Tibial nerve (tissue), 4 donors: ENCODE data around the gene LRRC56.

Experiments used
- CTCF ChIP-seq, 5 experiments: fragments of 200-600 bp in 3 of 5; fragments of 450-650 bp in 2 of 5; sonication (generic) in 3 of 5; IDR thresholded peaks; one replicate each; pipeline ENCODE4 v1.5.1; 2016 to 2019; ENCODE audit warnings: antibody characterized with exemption in 5 of 5, mild to moderate bottlenecking in 3 of 5, moderate library complexity in 2 of 5
- EP300 ChIP-seq, 2 donors: sonication (generic); formaldehyde crosslinking; IDR thresholded peaks; one replicate each; pipeline ENCODE4 v1.6.1; 2017; ENCODE audit warnings: antibody characterized with exemption in 2 of 2, mild to moderate bottlenecking in 1 of 2

GRCh38 chr11:499201-500076 is 37.9 kb upstream of the LRRC56 start:
- TF ChIP-seq CTCF (IDR thresholded peaks at IDR 0.05): no peak
- TF ChIP-seq EP300 (IDR thresholded peaks at IDR 0.05): no peak
